Epidermal melanocyte (primary cell): Measurements from ENCODE around the gene SMAP2.
"Not testable (repeated sequence)": the region's sequence is repeated elsewhere in the genome, so short reads cannot be mapped to it uniquely, and the experiment has no call there.

ENCODE experiments used
- DNase-seq: peaks from one replicate; pipeline ENCODE4 v3.0.0; 2011; ENCODE audit warnings: low spot score; ENCODE audit not compliant: insufficient read length

SMAP2 gene

GRCh38 chr1:40373323-40374283 lies at the start of gene SMAP2:
Gene SMAP2 (plus strand): TSS chr1:40373727. CDS start chr1:40374121, 394 bp downstream.
- DNase-seq: peak; percentile 97

GRCh38 chr1:40331403-40331802 lies 42.1 kb upstream of the SMAP2 start:
- DNase-seq: not testable (repeated sequence)

GRCh38 chr1:40332695-40333094 lies 40.8 kb upstream of the SMAP2 start:
- DNase-seq: no peak

- no peak for DNase-seq
Observed at GRCh38 chr1:40337443-40337842, 36.1 kb upstream of the SMAP2 start.

GRCh38 chr1:40338745-40339419 lies 34.6 kb upstream of the SMAP2 start:
- DNase-seq: peak; percentile 68

GRCh38 chr1:40339420-40340323 lies 33.9 kb upstream of the SMAP2 start:
- DNase-seq: no peak

GRCh38 chr1:40341491-40342380 lies 31.8 kb upstream of the SMAP2 start:
- no peak for DNase-seq

- DNase-seq: not testable (repeated sequence)
Observed at GRCh38 chr1:40342381-40342717, 31.2 kb upstream of the SMAP2 start.

GRCh38 chr1:40344597-40344996 lies 28.9 kb upstream of the SMAP2 start:
- no peak for DNase-seq

- no peak for DNase-seq
Observed at GRCh38 chr1:40350391-40350790, 23.1 kb upstream of the SMAP2 start.

- DNase-seq: no peak
Observed at GRCh38 chr1:40351124-40351523, 22.4 kb upstream of the SMAP2 start.

GRCh38 chr1:40352126-40352525 lies 21.4 kb upstream of the SMAP2 start:
- no peak for DNase-seq

GRCh38 chr1:40353082-40353481 lies 20.4 kb upstream of the SMAP2 start:
- no peak for DNase-seq

- no peak for DNase-seq
Observed at GRCh38 chr1:40357625-40358024, 15.9 kb upstream of the SMAP2 start.

GRCh38 chr1:40360631-40361030 lies 12.9 kb upstream of the SMAP2 start:
- DNase-seq: no peak

GRCh38 chr1:40361201-40361600 lies 12.3 kb upstream of the SMAP2 start:
- DNase-seq: no peak

- DNase-seq: no peak
Observed at GRCh38 chr1:40361637-40362036, 11.9 kb upstream of the SMAP2 start.

- no peak for DNase-seq
Observed at GRCh38 chr1:40362199-40362598, 11.3 kb upstream of the SMAP2 start.

- no peak for DNase-seq
Observed at GRCh38 chr1:40362699-40363098, 10.8 kb upstream of the SMAP2 start.

- no peak for DNase-seq
Observed at GRCh38 chr1:40363721-40364120, 9.8 kb upstream of the SMAP2 start.
